SJCRH30 (cell line): ENCODE results near the gene GLI3. TPM values are rescaled to one million over a fixed set of nuclear protein-coding genes. Genes with fewer than 3 reads are reported as not detected.
A peak's percentile ranks its signal among the peaks of the same experiment; 100 is the strongest.

Experiments used
- DNase-seq, 2 experiments: peaks; one replicate each; pipeline ENCODE4 v3.0.0-alpha.2; 2015 to 2020
- H3K27ac ChIP-seq: fragments of 250-450 bp; sonication (Bioruptor Pico); 2 replicates; pipeline ENCODE4 v1.5.1; 2020; ENCODE audit warnings: mild to moderate bottlenecking, moderate library complexity
- H3K27me3 ChIP-seq: fragments of 250-450 bp; sonication (Bioruptor Pico); 2 replicates; pipeline ENCODE4 v1.5.1; 2020; ENCODE audit warnings: mild to moderate bottlenecking, moderate library complexity
- H3K36me3 ChIP-seq: fragments of 250-450 bp; sonication (Bioruptor Pico); 2 replicates; pipeline ENCODE4 v1.5.1; 2020; ENCODE audit warnings: mild to moderate bottlenecking, moderate library complexity
- H3K4me1 ChIP-seq: fragments of 250-450 bp; sonication (Bioruptor Pico); 2 replicates; pipeline ENCODE4 v1.5.1; 2020; ENCODE audit warnings: mild to moderate bottlenecking, moderate library complexity
- H3K4me3 ChIP-seq: fragments of 250-450 bp; sonication (Bioruptor Pico); 2 replicates; pipeline ENCODE4 v1.5.1; 2020; ENCODE audit warnings: mild to moderate bottlenecking, moderate library complexity
- H3K9me3 ChIP-seq: fragments of 250-450 bp; sonication (Bioruptor Pico); replicated peaks from 2 replicates; pipeline ENCODE4 v1.5.1; 2020; ENCODE audit warnings: mild to moderate bottlenecking, moderate library complexity
- total RNA-seq: library from RNA; depleted of rRNA; stranded (reverse); fragments of >200 nt; shearing (Covaris generic); gene quantifications from 2 replicates; pipeline ENCODE4 v1.2.3, GENCODE V29; 2014

Gene GLI3
- total RNA-seq, 1 experiment from 2014 or later: 11.1 TPM

DNA sequence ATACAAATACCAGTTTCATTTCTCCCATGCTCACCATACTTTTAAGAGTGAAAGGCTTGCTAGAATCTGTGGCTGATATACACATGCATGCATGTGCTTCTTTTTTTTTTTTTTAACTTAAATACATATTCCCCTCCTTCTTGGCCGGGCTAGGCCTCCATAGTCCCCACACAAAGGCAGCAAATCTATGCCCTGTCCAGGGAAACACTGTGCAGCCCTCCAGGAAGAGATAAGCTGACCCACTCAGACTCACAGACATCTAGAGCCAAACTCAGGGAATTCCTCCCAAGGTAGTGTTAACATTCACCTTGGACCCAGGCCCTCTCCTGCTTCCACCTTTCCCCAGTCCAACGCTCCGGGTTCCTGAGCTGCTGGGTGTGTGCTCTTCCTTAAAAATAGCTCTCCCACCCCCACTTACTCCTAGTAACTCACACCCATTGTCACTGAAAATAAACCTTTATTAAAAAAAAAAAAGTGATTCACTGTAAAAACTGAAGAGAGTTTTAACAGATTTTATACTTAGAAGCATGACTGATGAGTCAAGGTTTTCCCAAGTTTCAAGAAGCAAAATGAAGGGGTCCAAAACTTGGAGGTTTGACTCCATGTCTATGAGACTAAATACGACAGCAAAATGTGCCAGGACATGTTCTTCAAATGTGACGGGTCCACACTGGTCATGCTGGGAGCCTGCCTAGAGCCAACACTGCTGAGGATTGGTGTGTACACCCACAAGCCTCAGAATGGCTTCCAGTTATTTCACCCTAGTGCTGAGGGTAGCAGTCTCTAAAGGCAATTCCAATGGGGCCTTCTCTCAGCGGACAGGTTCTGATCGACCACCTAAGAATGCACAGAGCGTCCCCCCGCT lies 159.5 kb downstream of the GLI3 start:
- DNase-seq: no peak
- Histone ChIP-seq H3K36me3 (peaks cover 5% of the 10 kb centered on the region; the same call in 1 of the 2 replicates), H3K4me1 (no peaks in the 10 kb centered on the region), H3K9me3 (no peaks in the 10 kb centered on the region), H3K27ac (no peak overlapping the region), H3K27me3 (no peaks in the 10 kb centered on the region), H3K4me3 (no peak overlapping the region)

DNA sequence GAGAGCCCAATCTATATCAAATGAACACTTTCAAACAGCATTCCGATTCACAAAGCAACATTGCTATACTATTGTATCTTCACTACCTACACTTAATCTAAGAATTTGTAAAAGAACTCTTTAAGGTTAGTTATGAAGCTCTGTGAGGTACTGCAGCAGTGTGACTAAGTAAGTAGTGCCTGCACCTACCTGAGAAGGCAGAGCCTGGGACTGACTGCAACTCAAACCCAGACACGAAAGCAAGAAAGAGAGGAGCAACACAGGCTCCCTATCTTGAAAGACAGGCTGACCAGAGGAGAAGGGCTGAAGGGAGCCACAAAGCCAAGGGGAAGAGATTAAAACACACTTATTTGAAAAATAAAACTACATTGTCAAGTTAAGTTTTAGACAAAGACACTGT lies 160.1 kb downstream of the GLI3 start:
- peaks cover 5% of the 10 kb centered on the region; the same call in 1 of the 2 replicates for H3K36me3 ChIP-seq
- H3K27ac ChIP-seq: no peak overlapping the region
- no peaks in the 10 kb centered on the region for H3K4me1 ChIP-seq
- H3K9me3 ChIP-seq: no peaks in the 10 kb centered on the region
- H3K27me3 ChIP-seq: no peaks in the 10 kb centered on the region
- H3K4me3 ChIP-seq: no peak overlapping the region
- no peak for DNase-seq

DNA sequence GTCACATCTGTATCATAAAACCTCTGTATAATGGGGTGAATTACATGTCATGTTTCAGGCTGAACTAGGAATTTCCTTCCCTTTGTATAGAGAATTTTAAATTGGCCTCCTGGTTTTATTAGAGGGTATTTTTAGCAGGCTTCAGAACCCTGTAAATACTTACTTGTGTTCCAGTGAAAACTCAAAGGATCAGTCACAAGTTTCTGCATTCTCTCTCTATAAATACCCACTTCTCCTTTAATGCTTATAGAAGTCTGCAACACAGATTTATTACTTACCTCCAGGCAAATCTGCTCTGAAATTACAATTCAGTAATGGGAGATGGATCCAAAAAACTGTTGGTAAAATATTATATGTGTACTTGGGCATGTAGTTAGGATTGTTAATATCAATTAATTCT lies 161.6 kb downstream of the GLI3 start:
- no peak overlapping the region for H3K27ac ChIP-seq
- no peak for DNase-seq
- H3K27me3 ChIP-seq: no peaks in the 10 kb centered on the region
- peaks cover 5% of the 10 kb centered on the region; the same call in 1 of the 2 replicates for H3K36me3 ChIP-seq
- no peaks in the 10 kb centered on the region for H3K4me1 ChIP-seq
- no peaks in the 10 kb centered on the region for H3K9me3 ChIP-seq
- H3K4me3 ChIP-seq: no peak overlapping the region

DNA sequence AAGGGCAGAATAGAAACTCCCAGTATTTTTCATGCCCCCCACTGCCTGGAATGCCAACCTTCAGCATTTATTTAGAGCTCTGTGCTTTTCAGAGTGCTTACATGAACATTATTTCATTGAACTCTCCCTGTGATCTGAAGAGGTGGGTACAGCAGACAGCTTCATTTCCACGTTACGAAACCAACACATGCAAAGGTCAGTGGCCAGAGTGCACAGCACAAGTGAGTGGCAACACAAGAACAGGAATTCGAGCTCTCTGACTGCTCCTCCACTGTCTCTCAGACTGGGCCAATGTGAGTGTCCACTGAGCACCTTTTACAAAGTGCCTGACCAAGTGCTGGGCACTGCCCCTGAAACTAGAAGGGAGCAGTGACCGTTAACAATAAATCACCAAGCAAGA lies 162.9 kb downstream of the GLI3 start:
- no peaks in the 10 kb centered on the region for H3K9me3 ChIP-seq
- H3K4me1 ChIP-seq: no peaks in the 10 kb centered on the region
- H3K36me3 ChIP-seq: peaks cover 5% of the 10 kb centered on the region; the same call in 1 of the 2 replicates
- H3K27ac ChIP-seq: no peak overlapping the region
- H3K4me3 ChIP-seq: no peak overlapping the region
- DNase-seq: no peak
- no peaks in the 10 kb centered on the region for H3K27me3 ChIP-seq

DNA sequence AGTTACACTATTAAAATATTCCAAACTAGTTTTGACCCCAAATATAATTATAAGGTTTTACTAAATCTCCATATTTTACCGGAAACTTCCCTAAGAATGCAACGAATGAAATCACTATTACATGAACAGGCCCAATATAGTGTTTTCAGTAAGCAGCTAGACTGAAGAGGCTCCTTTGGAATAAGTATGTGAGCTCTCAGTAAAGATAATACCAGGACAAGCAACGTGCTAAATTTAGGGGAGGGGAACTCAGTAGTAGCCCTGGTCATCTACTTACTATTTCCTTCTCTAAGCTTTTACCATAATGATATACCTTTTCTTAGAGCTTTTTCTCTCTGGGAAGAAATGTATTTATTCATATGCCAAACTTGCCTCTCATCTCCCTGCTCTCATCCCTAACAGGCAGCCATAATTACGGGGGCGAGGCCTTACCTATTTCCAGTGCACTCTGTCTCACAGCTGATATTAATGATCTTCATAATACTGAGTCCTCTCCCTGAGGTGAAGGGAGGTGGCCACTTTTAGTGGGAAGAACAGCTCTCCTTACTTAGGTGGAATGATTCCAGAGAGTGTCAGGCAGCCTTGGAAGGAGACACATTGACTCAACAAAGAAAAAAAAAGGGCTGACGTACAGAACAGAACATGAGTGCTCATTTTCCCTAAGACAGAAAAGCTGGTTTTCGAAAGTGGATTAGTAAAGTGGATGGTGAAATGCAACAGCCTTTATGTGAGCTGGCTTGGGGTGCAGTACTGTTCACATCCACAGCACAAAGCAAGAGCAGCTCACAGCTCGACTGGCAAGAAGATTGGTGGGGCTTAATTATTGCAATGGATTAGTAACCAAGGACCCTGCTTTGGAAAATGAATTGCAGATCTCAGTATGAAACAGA lies 165.4 kb downstream of the GLI3 start:
- H3K27me3 ChIP-seq: no peaks in the 10 kb centered on the region
- DNase-seq: no peak
- H3K36me3 ChIP-seq: peaks cover 5% of the 10 kb centered on the region; the same call in 1 of the 2 replicates
- H3K9me3 ChIP-seq: no peaks in the 10 kb centered on the region
- H3K4me1 ChIP-seq: no peaks in the 10 kb centered on the region
- no peak overlapping the region for H3K4me3 ChIP-seq
- no peak overlapping the region for H3K27ac ChIP-seq

DNA sequence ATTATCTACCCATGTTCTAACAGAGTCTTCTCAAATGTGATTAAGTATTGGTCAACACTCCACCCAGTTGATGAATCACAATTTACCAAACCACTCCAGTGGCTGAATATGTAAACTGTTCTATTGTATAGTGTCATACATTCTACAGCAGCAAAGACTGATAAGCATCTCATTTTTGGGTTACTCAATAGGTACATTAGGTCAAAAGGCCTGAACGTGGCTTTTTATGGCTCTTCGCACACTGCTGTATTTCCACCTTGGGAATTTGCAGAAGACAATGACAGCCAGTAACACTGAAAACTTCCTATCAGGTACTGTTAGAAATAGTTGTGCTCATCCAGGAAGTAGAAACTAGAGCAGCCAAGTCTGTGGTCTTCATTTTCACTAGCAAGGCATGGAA lies 166.9 kb downstream of the GLI3 start:
- DNase-seq: no peak

DNA sequence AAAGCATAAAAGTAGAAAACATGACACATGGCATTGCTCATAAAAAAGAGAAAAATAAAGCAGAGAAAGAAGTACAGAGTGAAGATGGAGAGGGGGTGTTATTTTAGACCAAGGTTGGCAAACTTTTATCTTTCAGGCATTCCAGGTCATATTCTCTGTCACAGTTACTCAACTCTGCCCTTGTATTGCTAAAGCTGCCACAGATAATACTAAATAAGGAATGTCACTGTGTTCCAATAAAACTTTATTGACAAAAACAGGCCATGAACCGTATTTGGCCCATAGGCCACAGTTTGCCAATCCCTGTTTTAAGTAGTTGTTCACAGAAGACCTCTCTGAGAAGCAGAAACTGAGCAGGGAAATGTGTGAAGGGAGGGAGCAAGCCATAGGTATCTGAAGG lies 167.4 kb downstream of the GLI3 start:
- H3K4me1 ChIP-seq: no peaks in the 10 kb centered on the region
- no peaks in the 10 kb centered on the region for H3K9me3 ChIP-seq
- no peak overlapping the region for H3K27ac ChIP-seq
- no peak overlapping the region for H3K4me3 ChIP-seq
- H3K27me3 ChIP-seq: no peaks in the 10 kb centered on the region
- no peak for DNase-seq
- no peaks in the 10 kb centered on the region; the same call in 1 of the 2 replicates for H3K36me3 ChIP-seq

More for the DNA sequence above, 166.9 kb downstream of the GLI3 start:
- no peak overlapping the region for H3K4me3 ChIP-seq
- H3K27me3 ChIP-seq: no peaks in the 10 kb centered on the region
- no peaks in the 10 kb centered on the region for H3K9me3 ChIP-seq
- H3K27ac ChIP-seq: no peak overlapping the region
- H3K36me3 ChIP-seq: no peaks in the 10 kb centered on the region; the same call in 1 of the 2 replicates
- no peaks in the 10 kb centered on the region for H3K4me1 ChIP-seq

DNA sequence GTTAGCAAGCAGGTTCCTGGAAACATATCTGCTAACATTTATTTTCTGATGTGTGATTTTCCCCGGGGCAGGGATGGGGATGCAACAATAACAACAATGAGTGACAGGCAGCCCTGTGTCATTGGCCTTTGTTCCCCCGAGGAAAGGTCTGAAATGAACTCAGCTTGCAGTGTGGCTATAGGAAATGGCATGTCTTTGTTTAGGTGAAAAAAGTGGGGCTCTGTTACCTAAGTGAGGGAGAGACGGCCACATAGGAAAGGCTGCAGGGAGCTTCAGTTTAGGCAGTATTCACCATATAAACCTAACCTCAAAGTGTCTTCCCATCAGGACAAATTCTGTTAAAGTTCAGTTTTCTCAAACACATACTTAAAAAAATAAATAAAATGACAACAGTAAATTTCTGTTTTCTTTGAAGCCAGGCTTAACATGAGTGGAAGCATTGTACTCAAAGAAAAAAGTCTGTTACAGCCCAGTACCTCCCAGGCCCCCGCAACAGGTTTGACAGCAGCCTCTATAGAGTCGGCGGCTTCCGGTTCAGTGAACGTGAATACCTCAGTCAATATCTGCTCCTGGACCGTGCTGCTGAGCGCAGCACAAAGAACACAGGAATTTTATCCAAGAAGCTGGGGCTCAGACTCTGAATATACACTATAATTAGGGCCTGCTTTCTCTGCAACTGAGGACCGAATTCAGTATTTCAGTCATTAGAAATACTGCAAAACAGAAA lies 168.3 kb downstream of the GLI3 start:
- DNase-seq: no peak

DNA sequence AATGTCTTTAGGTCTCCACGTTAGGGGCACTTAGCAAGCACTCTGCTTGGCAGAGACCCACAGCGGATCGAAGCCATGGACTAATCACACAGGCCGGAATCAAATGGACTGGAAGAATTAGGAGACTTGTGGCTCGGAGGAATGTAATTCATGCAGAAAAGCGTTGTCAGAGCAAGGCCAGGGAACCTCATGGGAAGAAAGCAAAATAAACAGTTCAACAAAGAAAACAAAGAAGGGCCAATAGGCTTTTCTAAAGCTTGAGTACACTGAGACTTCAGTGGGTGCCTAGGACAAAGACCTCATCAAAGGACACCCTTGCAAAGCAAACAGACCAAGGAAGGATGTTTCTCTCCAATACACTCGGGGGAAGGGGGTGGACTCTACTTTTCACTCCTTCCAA lies 171.1 kb downstream of the GLI3 start:
- H3K4me1 ChIP-seq: no peaks in the 10 kb centered on the region
- peak in 1 of 2 experiments; percentile 9 for DNase-seq

More for the DNA sequence above, 168.3 kb downstream of the GLI3 start:
- no peaks in the 10 kb centered on the region for H3K9me3 ChIP-seq
- H3K4me3 ChIP-seq: no peak overlapping the region
- H3K27ac ChIP-seq: no peak overlapping the region
- H3K27me3 ChIP-seq: no peaks in the 10 kb centered on the region
- H3K4me1 ChIP-seq: no peaks in the 10 kb centered on the region
- no peaks in the 10 kb centered on the region; the same call in 1 of the 2 replicates for H3K36me3 ChIP-seq

DNA sequence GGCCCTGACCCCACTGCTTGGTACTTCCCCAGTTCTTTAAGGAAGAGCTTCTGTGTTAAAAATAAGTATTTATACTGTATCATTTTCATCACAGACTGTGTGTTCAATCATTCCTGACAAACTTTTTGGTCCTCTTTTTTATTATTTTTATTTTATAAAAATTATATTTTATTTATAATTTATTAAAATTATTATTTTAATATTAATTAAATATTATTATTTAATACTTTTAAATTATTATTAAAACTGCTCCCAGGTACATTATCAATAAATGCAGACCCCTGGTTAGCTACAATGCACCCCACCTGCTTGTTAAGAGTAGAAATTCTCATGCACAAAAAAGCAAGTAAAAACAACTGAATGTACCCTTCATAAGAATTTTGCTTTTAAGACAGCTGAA lies 172.0 kb downstream of the GLI3 start:
- Histone ChIP-seq H3K36me3 (no peaks in the 10 kb centered on the region), H3K27me3 (no peaks in the 10 kb centered on the region), H3K9me3 (no peaks in the 10 kb centered on the region), H3K4me1 (no peaks in the 10 kb centered on the region), H3K27ac (no peak overlapping the region), H3K4me3 (no peak overlapping the region)
- DNase-seq: no peak

More for the DNA sequence above, 171.1 kb downstream of the GLI3 start:
- H3K27ac ChIP-seq: no peak overlapping the region
- no peaks in the 10 kb centered on the region for H3K27me3 ChIP-seq
- H3K36me3 ChIP-seq: no peaks in the 10 kb centered on the region; the same call in 1 of the 2 replicates
- no peak overlapping the region for H3K4me3 ChIP-seq
- no peaks in the 10 kb centered on the region for H3K9me3 ChIP-seq

DNA sequence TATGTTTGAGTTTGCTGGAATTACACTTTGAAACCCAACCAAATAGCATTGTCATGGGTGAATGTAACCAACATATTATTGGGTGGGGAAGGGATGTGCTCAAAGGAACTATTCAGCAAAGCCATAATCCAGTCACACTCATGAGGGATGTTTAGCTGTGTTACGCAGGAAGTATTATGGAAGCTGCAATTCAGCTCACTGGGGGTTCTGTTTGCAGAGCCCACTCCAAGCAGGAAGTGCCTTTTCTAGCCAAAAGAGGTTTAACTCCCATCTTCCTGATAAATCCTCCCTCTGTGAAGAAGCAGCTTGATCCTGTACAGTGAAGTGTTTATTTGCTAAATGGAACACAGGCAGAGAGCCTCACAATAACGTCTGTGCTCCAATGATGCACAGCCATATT lies 172.5 kb downstream of the GLI3 start:
- Histone ChIP-seq H3K27me3 (no peaks in the 10 kb centered on the region), H3K9me3 (no peaks in the 10 kb centered on the region), H3K4me3 (no peak overlapping the region), H3K27ac (no peak overlapping the region), H3K4me1 (no peaks in the 10 kb centered on the region), H3K36me3 (no peaks in the 10 kb centered on the region)
- peak in 1 of 2 experiments; percentile 9 for DNase-seq

DNA sequence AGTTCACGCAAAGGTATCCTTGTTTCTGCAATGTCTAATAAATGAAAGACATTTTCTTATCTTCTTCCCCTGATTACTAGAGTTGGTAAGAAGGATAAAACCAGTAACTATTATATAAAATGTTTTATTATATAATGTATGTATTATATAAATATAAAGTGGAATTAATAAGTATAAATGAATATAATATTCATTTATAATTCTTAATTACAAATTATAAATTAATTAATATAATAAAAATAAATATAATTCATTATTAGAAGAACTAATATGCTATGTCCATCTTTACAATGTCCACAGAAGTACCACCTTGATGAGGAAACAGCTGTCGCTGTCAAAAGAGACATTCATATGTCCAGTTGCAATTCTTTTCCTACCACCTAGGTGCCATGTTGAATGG lies 177.7 kb downstream of the GLI3 start:
- Histone ChIP-seq H3K9me3 (no peaks in the 10 kb centered on the region), H3K36me3 (peaks cover 2% of the 10 kb centered on the region; the same call in 1 of the 2 replicates), H3K4me3 (no peak overlapping the region), H3K27me3 (no peaks in the 10 kb centered on the region), H3K4me1 (no peaks in the 10 kb centered on the region), H3K27ac (no peak overlapping the region)
- no peak for DNase-seq

DNA sequence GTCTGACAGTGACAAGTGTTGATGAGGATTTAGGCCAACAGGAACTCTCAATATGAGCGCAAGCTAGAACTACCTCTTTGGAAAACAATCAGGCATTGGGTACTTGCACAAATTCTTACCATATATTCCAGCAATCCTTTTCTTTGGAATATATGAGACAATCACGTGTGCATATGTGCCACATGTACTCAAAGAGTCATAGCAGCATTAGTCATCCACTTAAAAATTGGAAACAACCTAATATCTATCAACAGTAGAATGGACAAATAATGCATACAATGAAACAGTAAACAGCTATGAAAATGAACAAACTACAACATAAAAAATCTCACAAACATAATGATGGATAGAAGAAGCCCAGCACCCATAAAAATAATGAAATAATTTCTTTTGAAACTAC lies 179.7 kb downstream of the GLI3 start:
- DNase-seq: no peak
- no peaks in the 10 kb centered on the region for H3K27me3 ChIP-seq
- no peaks in the 10 kb centered on the region for H3K9me3 ChIP-seq
- peaks cover 2% of the 10 kb centered on the region for H3K36me3 ChIP-seq
- no peak overlapping the region for H3K27ac ChIP-seq
- H3K4me3 ChIP-seq: no peak overlapping the region
- no peaks in the 10 kb centered on the region for H3K4me1 ChIP-seq

DNA sequence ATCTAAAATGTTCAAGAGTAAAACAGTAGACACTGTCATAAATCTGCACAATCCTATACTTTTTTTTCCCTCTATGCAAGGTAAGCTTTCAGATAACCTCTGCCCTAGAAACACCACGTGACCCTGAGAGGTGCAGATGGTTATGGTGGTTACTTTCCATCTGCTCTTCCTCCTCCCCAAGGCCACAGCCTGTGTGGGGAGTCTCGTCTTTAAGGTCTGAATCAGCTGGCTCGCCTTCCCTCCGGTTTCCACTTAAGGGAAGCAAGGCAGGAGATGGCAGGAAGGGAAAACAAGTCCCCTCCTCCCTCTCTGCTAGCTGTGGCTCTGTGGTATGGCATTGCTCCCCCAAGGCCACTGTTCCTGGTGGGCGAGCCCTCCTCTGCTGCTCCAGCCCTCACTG lies 181.8 kb downstream of the GLI3 start:
- peaks cover 6% of the 10 kb centered on the region for H3K36me3 ChIP-seq
- DNase-seq: no peak
- H3K4me1 ChIP-seq: no peaks in the 10 kb centered on the region
- no peak overlapping the region for H3K4me3 ChIP-seq
- no peaks in the 10 kb centered on the region for H3K9me3 ChIP-seq
- H3K27me3 ChIP-seq: no peaks in the 10 kb centered on the region
- no peak overlapping the region for H3K27ac ChIP-seq
